Cardiac fibroblast (primary cell): Measurements from ENCODE around the gene FGD4.
"Not testable (repeated sequence)": the region's sequence is repeated elsewhere in the genome, so short reads cannot be mapped to it uniquely, and the experiment has no call there.

ENCODE experiments used
- DNase-seq, 2 donors: peaks; one replicate each; pipeline versions ENCODE4 v3.0.0 to v3.0.0-alpha.2; 2010; ENCODE audit warnings: low read depth in 2 of 2
- H3K4me3 ChIP-seq, 2 donors: replicated peaks in 1 of 2; 1 replicate in 1 of 2; 2 replicates in 1 of 2; pipeline ENCODE4 v1.5.1; 2011; ENCODE audit warnings: low read depth in 2 of 2, low read length in 2 of 2, mild to moderate bottlenecking in 2 of 2, moderate library complexity in 1 of 2
- TF ChIP-seq, protein P1 (sequence below): IDR thresholded peaks from one replicate; pipeline ENCODE4 v1.5.1; 2011; ENCODE audit warnings: low read depth, mild to moderate bottlenecking, low read length, inconsistent platforms

The FGD4 gene

DNA sequence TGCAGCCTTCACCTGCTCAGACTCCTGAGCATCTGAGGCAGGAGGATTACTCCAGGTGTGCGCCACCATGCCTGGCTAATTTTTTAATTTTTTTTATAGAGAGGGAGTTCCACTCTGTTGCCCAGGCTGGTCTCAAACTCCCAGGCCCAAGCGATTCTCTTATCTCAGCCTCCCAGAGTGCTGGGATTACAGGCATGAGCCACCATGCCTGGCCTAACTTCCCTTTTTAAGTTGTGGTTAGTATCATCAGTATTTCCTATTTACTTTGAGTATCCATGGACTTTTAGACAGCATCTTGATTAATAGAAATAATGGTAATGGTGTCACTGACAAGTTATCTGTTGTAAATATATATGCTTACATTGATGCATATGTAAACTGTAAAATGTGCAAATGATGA, 116.9 kb downstream of the FGD4 start:
- no peak overlapping the region for H3K4me3 ChIP-seq
- DNase-seq = no peak
- TF ChIP-seq, protein P1, sequence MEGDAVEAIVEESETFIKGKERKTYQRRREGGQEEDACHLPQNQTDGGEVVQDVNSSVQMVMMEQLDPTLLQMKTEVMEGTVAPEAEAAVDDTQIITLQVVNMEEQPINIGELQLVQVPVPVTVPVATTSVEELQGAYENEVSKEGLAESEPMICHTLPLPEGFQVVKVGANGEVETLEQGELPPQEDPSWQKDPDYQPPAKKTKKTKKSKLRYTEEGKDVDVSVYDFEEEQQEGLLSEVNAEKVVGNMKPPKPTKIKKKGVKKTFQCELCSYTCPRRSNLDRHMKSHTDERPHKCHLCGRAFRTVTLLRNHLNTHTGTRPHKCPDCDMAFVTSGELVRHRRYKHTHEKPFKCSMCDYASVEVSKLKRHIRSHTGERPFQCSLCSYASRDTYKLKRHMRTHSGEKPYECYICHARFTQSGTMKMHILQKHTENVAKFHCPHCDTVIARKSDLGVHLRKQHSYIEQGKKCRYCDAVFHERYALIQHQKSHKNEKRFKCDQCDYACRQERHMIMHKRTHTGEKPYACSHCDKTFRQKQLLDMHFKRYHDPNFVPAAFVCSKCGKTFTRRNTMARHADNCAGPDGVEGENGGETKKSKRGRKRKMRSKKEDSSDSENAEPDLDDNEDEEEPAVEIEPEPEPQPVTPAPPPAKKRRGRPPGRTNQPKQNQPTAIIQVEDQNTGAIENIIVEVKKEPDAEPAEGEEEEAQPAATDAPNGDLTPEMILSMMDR = no peak

DNA sequence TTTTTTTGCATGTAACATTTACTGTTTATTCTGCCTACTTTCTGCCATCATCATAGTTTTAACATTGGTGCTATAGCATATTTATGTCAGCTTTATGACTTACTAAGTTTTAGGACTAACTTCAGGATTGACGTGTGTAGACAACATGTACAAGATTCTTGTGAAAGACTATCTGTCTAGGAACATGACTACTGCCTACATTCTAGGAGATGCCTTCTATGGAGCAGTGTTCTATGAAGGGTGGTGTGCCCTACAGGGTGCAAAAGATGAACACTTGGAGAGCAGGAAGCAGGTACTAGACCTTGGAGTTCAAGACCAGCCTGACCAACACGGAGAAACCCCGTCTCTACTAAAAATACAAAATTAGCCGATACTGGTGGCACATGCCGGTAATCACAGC, 118.6 kb downstream of the FGD4 start:
- H3K4me3 ChIP-seq = no peak overlapping the region
- TF ChIP-seq, protein P1 = no peak
- no peak for DNase-seq

DNA sequence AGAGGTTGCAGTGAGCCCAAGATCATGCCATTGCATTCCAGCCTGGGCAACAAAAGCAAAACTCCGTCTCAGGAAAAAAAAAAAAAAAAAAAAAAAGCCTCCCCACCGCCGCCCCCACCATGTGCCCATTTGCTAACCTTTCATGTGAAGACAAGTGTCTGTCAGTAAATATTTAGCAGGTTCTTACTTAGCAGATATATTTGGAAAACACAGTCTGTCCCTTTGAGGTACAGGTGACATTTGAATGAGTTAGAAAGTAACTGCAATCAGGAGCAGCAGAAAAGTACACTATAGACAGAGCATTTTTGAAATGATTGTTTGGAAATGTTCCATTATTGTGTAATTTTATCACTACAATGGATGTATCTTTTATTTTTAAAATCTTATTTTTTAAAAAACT, 119.7 kb downstream of the FGD4 start:
- DNase-seq = no peak
- TF ChIP-seq, protein P1 = no peak
- no peak overlapping the region for H3K4me3 ChIP-seq

DNA sequence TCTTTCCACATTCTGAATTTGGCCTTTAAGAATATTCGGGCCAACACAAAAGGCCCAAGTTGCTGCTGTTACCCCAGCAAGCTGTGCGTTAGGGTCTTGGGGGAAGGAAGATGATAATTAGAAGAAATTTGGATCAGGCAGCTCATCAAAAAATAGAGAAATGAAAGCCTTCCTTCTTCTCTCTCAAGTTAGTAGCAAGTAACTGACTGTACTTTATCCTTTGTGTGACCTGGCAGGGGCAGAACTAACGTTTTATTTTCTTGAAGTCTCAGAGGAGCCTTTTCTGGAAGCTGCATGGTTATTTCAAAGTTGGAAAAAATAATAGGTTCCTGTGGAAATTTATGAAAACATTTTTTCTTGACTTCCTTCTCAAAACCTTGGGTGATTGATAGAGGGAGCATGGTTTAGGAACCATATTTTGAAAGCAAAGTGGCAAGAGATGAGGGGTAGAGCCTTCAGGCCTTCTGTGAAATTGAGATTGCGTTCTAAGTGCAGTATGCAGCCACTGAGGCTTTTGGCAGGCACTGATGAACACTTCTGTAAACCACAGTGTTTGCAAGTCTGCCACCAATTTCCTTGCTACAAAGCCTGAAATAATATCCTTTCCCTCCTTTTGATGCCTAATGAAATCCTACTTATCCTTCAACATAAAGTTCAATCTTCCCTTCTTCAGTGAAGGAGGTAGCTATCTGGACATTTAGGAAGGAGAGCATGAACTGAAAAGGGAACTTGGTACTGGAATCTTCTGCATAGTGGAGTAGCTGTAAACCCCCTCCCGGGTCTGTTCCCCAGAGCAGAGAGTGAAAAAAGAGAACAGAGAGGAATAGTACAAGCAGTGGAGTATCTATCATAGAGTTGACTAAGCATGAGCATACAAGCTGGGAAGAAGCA, 123.2 kb downstream of the FGD4 start:
- TF ChIP-seq, protein P1 = no peak
- DNase-seq = peak in 1 of 2 donors; percentile 55
- H3K4me3 ChIP-seq = no peak overlapping the region

DNA sequence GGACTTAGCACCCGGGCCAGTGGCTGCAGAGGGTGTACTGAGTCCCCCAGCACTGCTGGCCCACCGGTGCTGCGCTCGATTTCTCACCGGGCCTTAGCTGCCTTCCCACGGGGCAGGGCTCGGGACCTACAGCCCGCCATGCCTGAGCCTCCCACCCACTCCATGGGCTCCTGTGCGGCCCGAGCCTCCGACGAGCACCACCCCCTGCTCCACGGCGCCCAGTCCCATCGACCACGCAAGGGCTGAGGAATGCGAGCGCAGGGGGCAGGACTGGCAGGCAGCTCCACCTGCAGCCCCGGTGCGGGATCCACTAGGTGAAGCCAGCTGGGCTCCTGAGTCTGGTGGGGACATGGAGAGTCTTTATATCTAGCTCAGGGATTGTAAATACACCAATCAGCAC, 126.4 kb downstream of the FGD4 start:
- DNase-seq, H3K4me3 ChIP-seq: not testable (repeated sequence)

DNA sequence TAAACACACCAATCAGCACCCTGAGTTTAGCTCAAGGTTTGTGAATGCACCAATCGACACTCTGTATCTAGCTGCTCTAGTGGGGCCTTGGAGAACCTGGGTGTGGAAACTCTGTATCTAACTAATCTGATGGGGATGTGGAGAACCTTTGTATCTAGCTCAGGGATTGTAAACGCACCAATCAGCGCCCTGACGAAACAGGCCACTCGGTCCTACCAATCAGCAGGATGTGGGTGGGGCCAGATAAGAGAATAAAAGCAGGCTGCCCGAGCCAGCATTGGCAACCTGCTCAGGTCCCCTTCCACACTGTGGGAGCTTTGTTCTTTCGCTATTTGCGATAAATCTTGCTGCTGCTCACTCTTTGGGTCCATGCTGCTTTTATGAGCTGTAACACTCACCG, 127.0 kb downstream of the FGD4 start:
- DNase-seq, H3K4me3 ChIP-seq: not testable (repeated sequence)

DNA sequence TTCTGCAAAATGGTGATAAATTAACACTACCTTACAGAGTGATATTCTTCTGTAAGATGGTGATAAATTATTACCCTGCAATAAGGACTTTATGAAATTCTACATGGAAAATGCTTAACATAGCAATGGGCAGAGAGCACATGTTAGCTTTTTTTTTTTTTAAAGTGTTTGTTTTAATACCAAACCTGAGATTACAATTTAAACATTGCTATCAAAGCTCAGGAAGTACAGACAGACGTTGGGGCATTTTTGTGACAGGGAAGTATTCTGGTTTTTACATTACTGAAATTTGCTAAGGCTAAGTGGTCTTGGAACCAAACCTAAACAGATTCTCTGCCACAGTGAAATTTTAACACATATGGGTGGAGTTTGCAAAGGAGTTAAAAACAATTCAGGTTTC, 133.1 kb downstream of the FGD4 start:
- TF ChIP-seq, protein P1 = no peak
- DNase-seq = no peak
- H3K4me3 ChIP-seq = no peak overlapping the region

DNA sequence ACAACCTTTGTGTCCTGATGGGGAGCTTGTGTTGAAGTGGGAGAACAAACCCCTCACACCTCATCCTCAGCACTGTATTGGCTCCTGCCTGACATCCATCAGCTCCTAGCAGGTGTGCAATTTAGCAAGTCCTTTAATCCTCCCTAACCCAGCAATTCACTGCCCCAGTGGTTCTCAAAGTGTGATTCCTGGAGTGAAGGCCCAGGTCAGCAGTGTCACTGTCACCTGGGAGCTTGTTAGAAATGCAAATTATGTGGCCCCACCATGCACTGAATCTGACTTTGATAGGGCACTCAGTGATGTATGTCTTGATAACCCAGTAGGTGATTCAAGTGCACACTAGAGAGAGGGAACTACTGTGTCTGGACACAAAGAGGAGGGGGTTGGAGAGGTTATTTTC, 133.6 kb downstream of the FGD4 start:
- no peak overlapping the region for H3K4me3 ChIP-seq
- DNase-seq = no peak
- TF ChIP-seq, protein P1 = no peak

DNA sequence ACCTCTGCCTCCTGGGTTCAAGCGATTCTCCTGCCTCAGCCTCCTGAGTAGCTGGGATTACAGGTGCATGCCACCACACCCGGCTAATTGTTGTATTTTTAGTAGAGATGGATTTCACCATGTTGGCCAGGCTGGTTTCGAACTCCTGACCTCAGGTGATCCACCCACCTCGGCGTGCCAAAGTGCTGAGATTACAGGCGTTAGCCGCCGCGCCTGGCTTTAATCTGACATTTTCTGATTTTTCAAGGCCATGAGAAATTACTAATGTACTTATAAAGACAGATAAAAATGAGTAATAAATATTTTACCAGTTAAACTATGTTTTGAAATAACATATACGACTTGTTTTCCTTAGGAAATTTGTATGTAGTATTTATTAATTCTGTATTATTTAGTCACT, 134.1 kb downstream of the FGD4 start:
- not testable (repeated sequence) for DNase-seq, H3K4me3 ChIP-seq
